ENCODE measurements around the gene ABCA1. TPM values are rescaled to one million over a fixed set of nuclear protein-coding genes. Genes with fewer than 3 reads are reported as not detected.

ABCA1 gene
- total RNA-seq, 1 experiment from 2014 or later, result 2.3 TPM

GRCh38 chr9:104808035-104808614 is 119.8 kb downstream of the ABCA1 start:
- TF ChIP-seq EZH2phosphoT487 (IDR thresholded peaks at IDR 0.05; ENCODE audit: borderline replicate concordance, low read length), result no peak
- TF ChIP-seq EZH2 (IDR thresholded peaks at IDR 0.05; ENCODE audit: low read length, unreplicated experiment), result no peak
- TF ChIP-seq CTCF (conservative IDR thresholded peaks at IDR 0.05; ENCODE audit: low read depth, low read length), result peak; percentile 27; the same call in 1 of the 2 replicates
- H3K9ac ChIP-seq (ENCODE audit: low read length), result no peak overlapping the region
- no peak overlapping the region for H2AFZ ChIP-seq (ENCODE audit: low read length)
- CTCF ChIA-PET, result no interaction called here
- no peak overlapping the region for H3K27ac ChIP-seq (ENCODE audit: low read length)
- BruUV-seq (replicated peaks), result no TSS peak
- no peaks in the 10 kb centered on the region for H3K9me3 ChIP-seq (ENCODE audit: low read length)
- H4K20me1 ChIP-seq (ENCODE audit: low read length), result no peaks in the 10 kb centered on the region
- H3K27me3 ChIP-seq (ENCODE audit: low read length), result no peaks in the 10 kb centered on the region
- ATAC-seq (no peak), DNase-seq (peak; percentile 18)
- peaks cover 20% of the 10 kb centered on the region for H3K4me1 ChIP-seq (ENCODE audit: insufficient read depth, low read length)
- no peaks in the 10 kb centered on the region for H3F3A ChIP-seq (ENCODE audit: low read length, unreplicated experiment)
- no peak overlapping the region for H3K4me3 ChIP-seq (ENCODE audit: low read length)
- intact Hi-C loops (cut with micrococcal nuclease), result no loop called here
- H3K79me2 ChIP-seq (ENCODE audit: low read length), result no peaks in the 10 kb centered on the region
- H3K4me2 ChIP-seq (ENCODE audit: low read length), result no peak overlapping the region
- H3K36me3 ChIP-seq (ENCODE audit: low read depth, low read length), result no peaks in the 10 kb centered on the region; the same call in 1 of the 2 replicates
- no peaks in the 10 kb centered on the region for H3K9me2 ChIP-seq (replicated peaks; ENCODE audit: low read length)
- POLR2A ChIA-PET (ENCODE audit: unreplicated experiment), result no interaction called here

GRCh38 chr9:104805441-104805840 is 122.5 kb downstream of the ABCA1 start:
- DNase-seq (no peak), ATAC-seq (no peak)
- Histone ChIP-seq H3K9ac (ENCODE audit: low read length) (no peak overlapping the region), H3K9me3 (ENCODE audit: low read length) (no peaks in the 10 kb centered on the region), H4K20me1 (ENCODE audit: low read length) (no peaks in the 10 kb centered on the region), H3F3A (ENCODE audit: low read length, unreplicated experiment) (no peaks in the 10 kb centered on the region), H3K36me3 (ENCODE audit: low read depth, low read length) (no peaks in the 10 kb centered on the region), H3K79me2 (ENCODE audit: low read length) (no peaks in the 10 kb centered on the region), H3K4me2 (ENCODE audit: low read length) (no peak overlapping the region), H3K4me1 (ENCODE audit: insufficient read depth, low read length) (peaks cover 4% of the 10 kb centered on the region), H3K27me3 (ENCODE audit: low read length) (no peaks in the 10 kb centered on the region), H3K27ac (ENCODE audit: low read length) (no peak overlapping the region), H3K4me3 (ENCODE audit: low read length) (no peak overlapping the region), H2AFZ (ENCODE audit: low read length) (no peak overlapping the region), H3K9me2 (replicated peaks; ENCODE audit: low read length) (no peaks in the 10 kb centered on the region)
- POLR2A ChIA-PET (ENCODE audit: unreplicated experiment), result no interaction called here
- TF ChIP-seq EZH2 (IDR thresholded peaks at IDR 0.05; ENCODE audit: low read length, unreplicated experiment), result no peak
- TF ChIP-seq EZH2phosphoT487 (IDR thresholded peaks at IDR 0.05; ENCODE audit: borderline replicate concordance, low read length), result no peak
- TF ChIP-seq CTCF (conservative IDR thresholded peaks at IDR 0.05; ENCODE audit: low read depth, low read length), result no peak
- intact Hi-C loops (cut with micrococcal nuclease), result no loop called here
- CTCF ChIA-PET, result no interaction called here
- no TSS peak for BruUV-seq (replicated peaks)

GRCh38 chr9:104802906-104803305 is 125.0 kb downstream of the ABCA1 start:
- Histone ChIP-seq H4K20me1 (ENCODE audit: low read length) (no peaks in the 10 kb centered on the region), H3F3A (ENCODE audit: low read length, unreplicated experiment) (no peaks in the 10 kb centered on the region), H2AFZ (ENCODE audit: low read length) (no peak overlapping the region), H3K9me2 (replicated peaks; ENCODE audit: low read length) (no peaks in the 10 kb centered on the region), H3K4me1 (ENCODE audit: insufficient read depth, low read length) (no peaks in the 10 kb centered on the region), H3K9me3 (ENCODE audit: low read length) (no peaks in the 10 kb centered on the region), H3K36me3 (ENCODE audit: low read depth, low read length) (no peaks in the 10 kb centered on the region), H3K9ac (ENCODE audit: low read length) (no peak overlapping the region), H3K79me2 (ENCODE audit: low read length) (no peaks in the 10 kb centered on the region), H3K4me2 (ENCODE audit: low read length) (no peak overlapping the region), H3K27me3 (ENCODE audit: low read length) (no peaks in the 10 kb centered on the region), H3K4me3 (ENCODE audit: low read length) (no peak overlapping the region), H3K27ac (ENCODE audit: low read length) (no peak overlapping the region)
- BruUV-seq (replicated peaks), result no TSS peak
- DNase-seq, result no peak
- TF ChIP-seq EZH2 (IDR thresholded peaks at IDR 0.05; ENCODE audit: low read length, unreplicated experiment) (no peak), CTCF (conservative IDR thresholded peaks at IDR 0.05; ENCODE audit: low read depth, low read length) (no peak), EZH2phosphoT487 (IDR thresholded peaks at IDR 0.05; ENCODE audit: borderline replicate concordance, low read length) (no peak)
- CTCF ChIA-PET, result no interaction called here
- ATAC-seq, result no peak
- intact Hi-C loops (cut with micrococcal nuclease), result no loop called here
- POLR2A ChIA-PET (ENCODE audit: unreplicated experiment), result no interaction called here

All from PC-3 (cell line).